Esophagus mucosa (tissue), 1 donor: ENCODE data around the gene POU2F3. TPM values are rescaled to one million over a fixed set of nuclear protein-coding genes. Genes with fewer than 3 reads are reported as not detected.
A peak's percentile ranks its signal among the peaks of the same experiment; 100 is the strongest.

Source experiments
- ATAC-seq: fragments of 200-7000 bp; cut with Tn5 transposase; one replicate; pipeline ENCODE4 v1.9.1; 2020
- total RNA-seq: library from RNA; stranded (reverse); gene quantifications from one replicate; pipeline ENCODE4 v1.2.4, GENCODE V29; 2023
- donor health status: DM: yes; HTN: yes; CAD: no.

POU2F3 gene
- total RNA-seq, 1 donor from 2014 or later: 3.2 TPM

GRCh38 chr11:120324932-120325810 lies 85.2 kb downstream of the POU2F3 start, which contains the start of gene TLCD5:
TLCD5 (plus strand) TSS chr11:120325299; CDS start chr11:120327442, 2,143 bp downstream.
- peak; percentile 62 for ATAC-seq

GRCh38 chr11:120326228-120326627 lies 86.3 kb downstream of the POU2F3 start:
- ATAC-seq: no peak

- no peak for ATAC-seq
These were observed 86.9 kb downstream of the POU2F3 start for GRCh38 chr11:120326845-120327281.

- ATAC-seq: no peak
These were observed 87.4 kb downstream of the POU2F3 start for GRCh38 chr11:120327311-120327710.

GRCh38 chr11:120329556-120329955 lies 89.6 kb downstream of the POU2F3 start:
- no peak for ATAC-seq

GRCh38 chr11:120330045-120330444 lies 90.1 kb downstream of the POU2F3 start:
- no peak for ATAC-seq

GRCh38 chr11:120331301-120331996 lies 91.5 kb downstream of the POU2F3 start:
- peak; percentile 39 for ATAC-seq

GRCh38 chr11:120332822-120333716 lies 93.1 kb downstream of the POU2F3 start:
- no peak for ATAC-seq

- ATAC-seq: no peak
These were observed 93.9 kb downstream of the POU2F3 start for GRCh38 chr11:120333801-120334200.

- ATAC-seq: no peak
These were observed 94.4 kb downstream of the POU2F3 start for GRCh38 chr11:120334332-120334731.

GRCh38 chr11:120334894-120335462 lies 95.0 kb downstream of the POU2F3 start:
- ATAC-seq: peak; percentile 23

GRCh38 chr11:120335556-120335907 lies 95.6 kb downstream of the POU2F3 start:
- no peak for ATAC-seq

- peak; percentile 85 for ATAC-seq
These were observed 96.1 kb downstream of the POU2F3 start, which contains the start of gene ARHGEF12 for GRCh38 chr11:120335908-120336640. ARHGEF12 (plus strand) TSS chr11:120336413; CDS start chr11:120337244, 831 bp downstream.

GRCh38 chr11:120336641-120337354 lies 96.9 kb downstream of the POU2F3 start:
- peak; percentile 49 for ATAC-seq

GRCh38 chr11:120337355-120338106 lies 97.6 kb downstream of the POU2F3 start:
- no peak for ATAC-seq

GRCh38 chr11:120338107-120338933 lies 98.4 kb downstream of the POU2F3 start:
- no peak for ATAC-seq

- no peak for ATAC-seq
These were observed 99.5 kb downstream of the POU2F3 start for GRCh38 chr11:120339394-120339890.

GRCh38 chr11:120340529-120340928 lies 100.6 kb downstream of the POU2F3 start:
- no peak for ATAC-seq

- no peak for ATAC-seq
These were observed 102.3 kb downstream of the POU2F3 start for GRCh38 chr11:120342226-120342625.
